PC-9 (cell line): ENCODE measurements around the gene TANGO6. TPM values are rescaled to one million over a fixed set of nuclear protein-coding genes. Genes with fewer than 3 reads are reported as not detected.

Experiments
- BruUV-seq: library from RNA; stranded (reverse); fragments of 400-500 nt; replicated peaks from 2 replicates; lab custom pipeline; 2021; lab: Mats Ljungman, UMichigan
- CTCF ChIA-PET: fragments of 300-600 bp; sonication (Branson Sonifier 250); formaldehyde crosslinking; loops from one replicate; lab custom pipeline; 2022; ENCODE audit warnings: antibody characterized with exemption; lab: Charles Lee
- POLR2A ChIA-PET: fragments of 300-600 bp; sonication (Branson Sonifier 250); formaldehyde crosslinking; loops from one replicate; lab custom pipeline; 2022; ENCODE audit warnings: antibody characterized with exemption; ENCODE audit not compliant: unreplicated experiment; lab: Charles Lee
- DNase-seq, 2 experiments: peaks; one replicate each; pipeline versions ENCODE4 v3.0.0 to v3.0.0-alpha.2; 2015 to 2022; ENCODE audit warnings: mixed read lengths in 1 of 2
- H2AFZ ChIP-seq: fragments of 200-600 bp; sonication (generic); 2 replicates; pipeline ENCODE4 v1.8.1; 2017; ENCODE audit warnings: antibody characterized with exemption
- H3F3A ChIP-seq: fragments of 200-600 bp; sonication (generic); 2 replicates; pipeline ENCODE4 v1.8.1; 2017; ENCODE audit warnings: antibody characterized with exemption, mild to moderate bottlenecking, low read depth; ENCODE audit not compliant: insufficient read depth
- H3K27ac ChIP-seq: fragments of 200-600 bp; sonication (generic); 2 replicates; pipeline ENCODE4 v1.6.1; 2016; ENCODE audit warnings: mixed run types
- H3K27me3 ChIP-seq: fragments of 200-600 bp; sonication (generic); 2 replicates; pipeline ENCODE4 v1.6.1; 2016; ENCODE audit warnings: low read depth, mixed run types; ENCODE audit not compliant: insufficient read depth
- H3K36me3 ChIP-seq: fragments of 200-600 bp; sonication (generic); 2 replicates; pipeline ENCODE4 v1.6.1; 2016; ENCODE audit warnings: low read depth, mixed run types
- H3K4me1 ChIP-seq: fragments of 200-600 bp; sonication (generic); replicated peaks from 2 replicates; pipeline ENCODE4 v1.6.1; 2016; ENCODE audit warnings: mixed run types; ENCODE audit not compliant: insufficient read depth
- H3K4me2 ChIP-seq: fragments of 200-600 bp; sonication (generic); 2 replicates; pipeline ENCODE4 v1.6.1; 2017; ENCODE audit warnings: mixed run types
- H3K4me3 ChIP-seq: fragments of 200-600 bp; sonication (generic); 2 replicates; pipeline ENCODE4 v1.6.1; 2016; ENCODE audit warnings: mixed run types
- H3K79me2 ChIP-seq: fragments of 200-600 bp; sonication (generic); 2 replicates; pipeline ENCODE4 v1.6.1; 2017; ENCODE audit warnings: low read depth, mixed run types
- H3K9me2 ChIP-seq: fragments of 200-600 bp; sonication (generic); 2 replicates; pipeline ENCODE4 v1.8.1; 2017; ENCODE audit warnings: mild to moderate bottlenecking; ENCODE audit not compliant: insufficient read depth
- H3K9me3 ChIP-seq: fragments of 200-600 bp; sonication (generic); 2 replicates; pipeline ENCODE4 v1.8.1; 2016; ENCODE audit warnings: low read depth; ENCODE audit not compliant: insufficient read depth
- H4K20me1 ChIP-seq: fragments of 200-600 bp; sonication (generic); 2 replicates; pipeline ENCODE4 v1.8.1; 2017; ENCODE audit not compliant: insufficient read depth
- CTCF ChIP-seq: fragments of 200-600 bp; sonication (generic); conservative IDR thresholded peaks from 2 replicates; pipeline ENCODE4 v1.6.1; 2017; ENCODE audit warnings: mixed run types, antibody characterized with exemption, mild to moderate bottlenecking, moderate library complexity
- EZH2 ChIP-seq: fragments of 200-600 bp; sonication (generic); IDR thresholded peaks from 2 replicates; pipeline ENCODE4 v1.8.0; 2017; ENCODE audit warnings: antibody characterized with exemption, low read depth
- intact Hi-C: fragments of 100-400 bp; cut with micrococcal nuclease; formaldehyde crosslinking; loops from one replicate; pipeline ENCODE4 v1.10.0; 2022; ENCODE audit not compliant: unreplicated experiment
- total RNA-seq: library from RNA; stranded (reverse); gene quantifications from 2 replicates; pipeline ENCODE4 v1.2.3, GENCODE V29; 2021

TANGO6 gene
- total RNA-seq, 1 experiment from 2014 or later, result 5.8 TPM

- Histone ChIP-seq H3K9me3 (no peaks in the 10 kb centered on the region), H3K4me3 (no peak overlapping the region), H3K36me3 (no peaks in the 10 kb centered on the region), H3K27me3 (no peaks in the 10 kb centered on the region), H3K9me2 (no peaks in the 10 kb centered on the region), H3F3A (peaks cover 4% of the 10 kb centered on the region), H3K27ac (no peak overlapping the region), H3K4me2 (no peak overlapping the region), H3K79me2 (no peaks in the 10 kb centered on the region), H2AFZ (no peak overlapping the region), H3K4me1 (peaks cover 14% of the 10 kb centered on the region), H4K20me1 (no peaks in the 10 kb centered on the region)
- intact Hi-C loops, result no loop called here
- CTCF ChIA-PET, result no interaction called here
- DNase-seq, result no peak
- no peak for TF ChIP-seq CTCF
- no peak for TF ChIP-seq EZH2
- BruUV-seq, result no TSS peak
- POLR2A ChIA-PET, result no interaction called here
Observed at GRCh38 chr16:69084289-69084688, 241.0 kb downstream of the TANGO6 start.

- H3K9me3 ChIP-seq, result no peaks in the 10 kb centered on the region
- no peak overlapping the region for H2AFZ ChIP-seq
- H3K27ac ChIP-seq, result no peak overlapping the region
- no peaks in the 10 kb centered on the region for H3K27me3 ChIP-seq
- peaks cover 23% of the 10 kb centered on the region for H3K4me1 ChIP-seq
- H3K9me2 ChIP-seq, result no peaks in the 10 kb centered on the region
- no peak overlapping the region for H3K4me3 ChIP-seq
- ChIA-PET CTCF (no interaction called here), POLR2A (no interaction called here)
- H3F3A ChIP-seq, result peaks cover 5% of the 10 kb centered on the region
- H3K4me2 ChIP-seq, result no peak overlapping the region
- no peaks in the 10 kb centered on the region for H4K20me1 ChIP-seq
- no peaks in the 10 kb centered on the region for H3K36me3 ChIP-seq
- TF ChIP-seq CTCF (no peak), EZH2 (no peak)
- intact Hi-C loops, result no loop called here
- no peak for DNase-seq
- H3K79me2 ChIP-seq, result no peaks in the 10 kb centered on the region
- BruUV-seq, result no TSS peak
Observed at GRCh38 chr16:69085032-69085695, 241.8 kb downstream of the TANGO6 start.

GRCh38 chr16:69087161-69087581, 243.8 kb downstream of the TANGO6 start:
- peaks cover 23% of the 10 kb centered on the region for H3K4me1 ChIP-seq
- H3K9me3 ChIP-seq, result no peaks in the 10 kb centered on the region
- no peaks in the 10 kb centered on the region for H3K79me2 ChIP-seq
- CTCF ChIA-PET, result no interaction called here
- TF ChIP-seq CTCF (no peak), EZH2 (no peak)
- peaks cover 9% of the 10 kb centered on the region for H3F3A ChIP-seq
- no peaks in the 10 kb centered on the region for H3K27me3 ChIP-seq
- H3K36me3 ChIP-seq, result no peaks in the 10 kb centered on the region
- intact Hi-C loops, result no loop called here
- H3K9me2 ChIP-seq, result no peaks in the 10 kb centered on the region
- no TSS peak for BruUV-seq
- POLR2A ChIA-PET, result no interaction called here
- DNase-seq, result no peak
- H3K27ac ChIP-seq, result no peak overlapping the region
- no peaks in the 10 kb centered on the region for H4K20me1 ChIP-seq
- H3K4me3 ChIP-seq, result no peak overlapping the region
- H2AFZ ChIP-seq, result no peak overlapping the region
- no peak overlapping the region for H3K4me2 ChIP-seq
